Liver (tissue), 3 donors: ENCODE measurements around the gene KLHL20.

Experiments
- FOXA1 ChIP-seq: IDR thresholded peaks from 2 replicates; pipeline ENCODE4 v1.6.1; 2016; ENCODE audit warnings: antibody characterized with exemption
- NR2F2 ChIP-seq: IDR thresholded peaks from 2 replicates; pipeline ENCODE4 v1.6.1; 2016; ENCODE audit warnings: antibody characterized with exemption
- TAF1 ChIP-seq: conservative IDR thresholded peaks from 2 replicates; pipeline ENCODE4 v1.6.1; 2016; ENCODE audit warnings: antibody characterized with exemption, mild to moderate bottlenecking
- TF ChIP-seq, protein P1 (sequence below): fragments of 150-350 bp; IDR thresholded peaks from 2 replicates; pipeline ENCODE4 v1.5.1; 2017; ENCODE audit warnings: improper control_type of control experiment, low read depth, low read length; ENCODE audit not compliant: missing input control
- donor health status: healthy.
- donor health status: healthy.

DNA sequence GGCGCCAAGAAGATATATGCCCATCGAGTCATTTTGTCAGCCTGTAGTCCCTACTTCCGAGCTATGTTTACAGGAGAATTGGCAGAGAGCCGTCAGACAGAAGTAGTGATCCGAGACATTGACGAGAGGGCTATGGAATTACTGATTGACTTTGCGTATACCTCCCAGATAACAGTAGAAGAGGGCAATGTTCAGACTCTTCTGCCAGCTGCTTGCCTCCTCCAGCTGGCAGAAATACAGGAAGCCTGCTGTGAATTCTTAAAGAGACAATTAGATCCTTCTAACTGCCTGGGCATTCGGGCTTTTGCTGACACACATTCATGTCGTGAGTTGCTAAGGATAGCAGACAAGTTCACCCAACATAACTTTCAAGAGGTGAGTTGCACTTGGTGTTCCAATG lies 19.1 kb downstream of the KLHL20 start:
- no peak for TF ChIP-seq FOXA1
- TF ChIP-seq, protein P1, sequence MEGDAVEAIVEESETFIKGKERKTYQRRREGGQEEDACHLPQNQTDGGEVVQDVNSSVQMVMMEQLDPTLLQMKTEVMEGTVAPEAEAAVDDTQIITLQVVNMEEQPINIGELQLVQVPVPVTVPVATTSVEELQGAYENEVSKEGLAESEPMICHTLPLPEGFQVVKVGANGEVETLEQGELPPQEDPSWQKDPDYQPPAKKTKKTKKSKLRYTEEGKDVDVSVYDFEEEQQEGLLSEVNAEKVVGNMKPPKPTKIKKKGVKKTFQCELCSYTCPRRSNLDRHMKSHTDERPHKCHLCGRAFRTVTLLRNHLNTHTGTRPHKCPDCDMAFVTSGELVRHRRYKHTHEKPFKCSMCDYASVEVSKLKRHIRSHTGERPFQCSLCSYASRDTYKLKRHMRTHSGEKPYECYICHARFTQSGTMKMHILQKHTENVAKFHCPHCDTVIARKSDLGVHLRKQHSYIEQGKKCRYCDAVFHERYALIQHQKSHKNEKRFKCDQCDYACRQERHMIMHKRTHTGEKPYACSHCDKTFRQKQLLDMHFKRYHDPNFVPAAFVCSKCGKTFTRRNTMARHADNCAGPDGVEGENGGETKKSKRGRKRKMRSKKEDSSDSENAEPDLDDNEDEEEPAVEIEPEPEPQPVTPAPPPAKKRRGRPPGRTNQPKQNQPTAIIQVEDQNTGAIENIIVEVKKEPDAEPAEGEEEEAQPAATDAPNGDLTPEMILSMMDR = no peak
- no peak for TF ChIP-seq NR2F2
- no peak for TF ChIP-seq TAF1
